IMR-90 (cell line): ENCODE data around the gene MFSD12. TPM values are rescaled to one million over a fixed set of nuclear protein-coding genes. Genes with fewer than 3 reads are reported as not detected.

ENCODE experiments used
- ATAC-seq: fragments of 200-7000 bp; cut with Tn5 transposase; 2 replicates; pipeline ENCODE4 v1.9.1; 2020; ENCODE audit warnings: low read depth, mild to moderate bottlenecking, moderate library complexity
- BruUV-seq: library from RNA; stranded (reverse); fragments of 400-500 nt; replicated peaks from 2 replicates; lab custom pipeline; 2021; lab: Mats Ljungman, UMichigan
- CTCF ChIA-PET: fragments of 300-600 bp; formaldehyde crosslinking; extraction: SDS; loops from one replicate; lab custom pipeline; 2021; ENCODE audit warnings: antibody characterized with exemption; lab: Yijun Ruan, JAX
- POLR2A ChIA-PET: fragments of 300-600 bp; sonication (Branson Sonifier 250); formaldehyde crosslinking; loops from one replicate; lab custom pipeline; 2022; ENCODE audit warnings: antibody characterized with exemption; ENCODE audit not compliant: unreplicated experiment; lab: Charles Lee
- DNase-seq: peaks from one replicate; pipeline ENCODE4 v3.0.0; 2013
- H2AFZ ChIP-seq: replicated peaks from 2 replicates; pipeline ENCODE3; 2013; ENCODE audit warnings: low read length, mild to moderate bottlenecking; ENCODE audit not compliant: poor library complexity
- H2AK5ac ChIP-seq: 2 replicates; pipeline ENCODE4 v1.6.1; 2013; ENCODE audit warnings: low read depth, low read length, inconsistent platforms
- H2AK9ac ChIP-seq: replicated peaks from 2 replicates; pipeline ENCODE3; 2013; ENCODE audit warnings: mild to moderate bottlenecking, low read depth, low read length, moderate library complexity; ENCODE audit not compliant: poor library complexity
- H2BK120ac ChIP-seq: 2 replicates; pipeline ENCODE4 v1.6.1; 2013; ENCODE audit warnings: low read depth, low read length, inconsistent platforms
- H2BK15ac ChIP-seq: 3 replicates; pipeline ENCODE4 v1.6.1; 2013; ENCODE audit warnings: low read depth, low read length, inconsistent platforms
- H2BK20ac ChIP-seq: 2 replicates; pipeline ENCODE4 v1.6.1; 2013; ENCODE audit warnings: low read depth, mild to moderate bottlenecking, inconsistent platforms, low read length, moderate library complexity
- H2BK5ac ChIP-seq: 2 replicates; pipeline ENCODE4 v1.6.1; 2013; ENCODE audit warnings: mild to moderate bottlenecking, low read depth, low read length, inconsistent platforms; ENCODE audit not compliant: poor library complexity, severe bottlenecking
- H3K14ac ChIP-seq: replicated peaks from 2 replicates; pipeline ENCODE4 v1.6.1; 2013; ENCODE audit warnings: low read depth, low read length, inconsistent platforms
- H3K18ac ChIP-seq: 2 replicates; pipeline ENCODE4 v1.6.1; 2013; ENCODE audit warnings: low read depth, low read length, control low read depth
- H3K23ac ChIP-seq: 2 replicates; pipeline ENCODE4 v1.6.1; 2013; ENCODE audit warnings: low read depth, low read length, inconsistent platforms
- H3K27ac ChIP-seq: 2 replicates; pipeline ENCODE4 v1.5.1; 2013; ENCODE audit warnings: mild to moderate bottlenecking, control low read depth, low read length; ENCODE audit not compliant: insufficient read depth
- H3K27me3 ChIP-seq: 2 replicates; pipeline ENCODE4 v1.6.1; 2013; ENCODE audit warnings: low read length; ENCODE audit not compliant: control insufficient read depth, insufficient read depth
- H3K36me3 ChIP-seq: 2 replicates; pipeline ENCODE4 v1.6.1; 2013; ENCODE audit warnings: low read length, mixed read lengths; ENCODE audit not compliant: control insufficient read depth, insufficient read depth
- H3K4ac ChIP-seq: 2 replicates; pipeline ENCODE4 v1.6.1; 2013; ENCODE audit warnings: low read depth, low read length, inconsistent platforms
- H3K4me1 ChIP-seq: 2 replicates; pipeline ENCODE4 v1.6.1; 2013; ENCODE audit warnings: low read length, mixed read lengths; ENCODE audit not compliant: control insufficient read depth, insufficient read depth
- H3K4me2 ChIP-seq: 2 replicates; pipeline ENCODE4 v1.6.1; 2013; ENCODE audit warnings: low read depth, mild to moderate bottlenecking, control low read depth, low read length, moderate library complexity
- H3K4me3 ChIP-seq: 2 replicates; pipeline ENCODE4 v1.5.1; 2013; ENCODE audit warnings: low read depth, mild to moderate bottlenecking, control low read depth, low read length, moderate library complexity; ENCODE audit not compliant: insufficient read depth
- H3K56ac ChIP-seq: 2 replicates; pipeline ENCODE4 v1.6.1; 2013; ENCODE audit warnings: low read length, inconsistent platforms; ENCODE audit not compliant: insufficient read depth; ENCODE audit errors: extremely low read depth
- H3K79me1 ChIP-seq, 2 experiments: 2 replicates each; pipeline ENCODE4 v1.6.1; 2013; ENCODE audit warnings: low read length in 2 of 2, inconsistent platforms in 1 of 2, low read depth in 1 of 2
- H3K9ac ChIP-seq: 2 replicates; pipeline ENCODE4 v1.6.1; 2013; ENCODE audit warnings: low read depth, low read length, control low read depth
- H3K9me1 ChIP-seq: 2 replicates; pipeline ENCODE4 v1.6.1; 2013; ENCODE audit warnings: low read length, inconsistent platforms; ENCODE audit not compliant: insufficient read depth
- H3K9me3 ChIP-seq: 2 replicates; pipeline ENCODE4 v1.6.1; 2013; ENCODE audit warnings: low read length; ENCODE audit not compliant: control insufficient read depth, insufficient read depth
- H4K20me1 ChIP-seq: 2 replicates; pipeline ENCODE4 v1.6.1; 2013; ENCODE audit warnings: low read length, inconsistent platforms; ENCODE audit not compliant: insufficient read depth
- H4K5ac ChIP-seq: 2 replicates; pipeline ENCODE4 v1.6.1; 2013; ENCODE audit warnings: mild to moderate bottlenecking, low read depth, low read length, control low read depth
- H4K8ac ChIP-seq, 2 experiments: 2 replicates each; pipeline ENCODE4 v1.6.1; 2013; ENCODE audit warnings: low read depth in 2 of 2, low read length in 2 of 2, control low read depth in 1 of 2, inconsistent platforms in 1 of 2
- H4K91ac ChIP-seq: 2 replicates; pipeline ENCODE4 v1.6.1; 2013; ENCODE audit warnings: low read depth, low read length, inconsistent platforms; ENCODE audit not compliant: insufficient read depth
- BHLHE40 ChIP-seq: fragments of 150-350 bp; IDR thresholded peaks from 2 replicates; pipeline ENCODE4 v1.6.1; 2016; ENCODE audit warnings: mild to moderate bottlenecking, low read depth, low read length
- CEBPB ChIP-seq: IDR thresholded peaks from 2 replicates; pipeline ENCODE4 v1.6.1; 2012; ENCODE audit warnings: low read depth, low read length, improper control_type of control experiment
- CHD1 ChIP-seq: IDR thresholded peaks from 2 replicates; pipeline ENCODE4 v1.6.1; 2012; ENCODE audit warnings: low read depth, low read length, improper control_type of control experiment
- CTCF ChIP-seq: conservative IDR thresholded peaks from 2 replicates; pipeline ENCODE4 v1.5.1; 2012; ENCODE audit warnings: mild to moderate bottlenecking, low read depth, low read length, improper control_type of control experiment
- ELK1 ChIP-seq: fragments of 150-350 bp; IDR thresholded peaks from 2 replicates; pipeline ENCODE4 v1.6.1; 2016; ENCODE audit warnings: low read depth, mild to moderate bottlenecking, low read length, moderate library complexity, borderline replicate concordance
- FOS ChIP-seq: fragments of 150-350 bp; IDR thresholded peaks from 2 replicates; pipeline ENCODE4 v1.6.1; 2016; ENCODE audit warnings: low read depth, low read length
- MAFK ChIP-seq: IDR thresholded peaks from 2 replicates; pipeline ENCODE4 v1.6.1; 2012; ENCODE audit warnings: low read depth, low read length, improper control_type of control experiment
- MAZ ChIP-seq: IDR thresholded peaks from 2 replicates; pipeline ENCODE4 v1.6.1; 2012; ENCODE audit warnings: low read depth, mild to moderate bottlenecking, low read length, improper control_type of control experiment, moderate library complexity, borderline replicate concordance
- MXI1 ChIP-seq: IDR thresholded peaks from 2 replicates; pipeline ENCODE4 v1.6.1; 2012; ENCODE audit warnings: low read depth, mild to moderate bottlenecking, low read length, moderate library complexity, borderline replicate concordance
- NFE2L2 ChIP-seq: fragments of 150-350 bp; IDR thresholded peaks from 2 replicates; pipeline ENCODE4 v1.6.1; 2016; ENCODE audit warnings: low read depth, mild to moderate bottlenecking, low read length
- POLR2A ChIP-seq: IDR thresholded peaks from 2 replicates; pipeline ENCODE4 v1.6.1; 2012; ENCODE audit warnings: mild to moderate bottlenecking, low read depth, low read length
- RAD21 ChIP-seq: IDR thresholded peaks from 2 replicates; pipeline ENCODE4 v1.6.1; 2012; ENCODE audit warnings: low read length, improper control_type of control experiment
- RCOR1 ChIP-seq: IDR thresholded peaks from 2 replicates; pipeline ENCODE4 v1.6.1; 2012; ENCODE audit warnings: mild to moderate bottlenecking, low read length, improper control_type of control experiment; ENCODE audit not compliant: insufficient replicate concordance
- RFX5 ChIP-seq: IDR thresholded peaks from 2 replicates; pipeline ENCODE4 v1.8.0; 2012; ENCODE audit warnings: low read depth, mild to moderate bottlenecking, low read length, moderate library complexity
- SMC3 ChIP-seq: fragments of 150-350 bp; IDR thresholded peaks from 2 replicates; pipeline ENCODE4 v1.6.1; 2016; ENCODE audit warnings: low read depth, mild to moderate bottlenecking, antibody characterized with exemption, low read length, moderate library complexity
- WGBS, 2 experiments: methylation state at CpG; one replicate each; pipeline versions ENCODE4 v1.1.5 to v1.1.7; 2013; ENCODE audit warnings: missing lambda C conversion rate in 2 of 2; ENCODE audit not compliant: insufficient read length in 1 of 2; ENCODE audit errors: extremely low coverage in 2 of 2; 5-methylcytosine and 5-hydroxymethylcytosine counted together
- dilution Hi-C: fragments of 300-500 bp; cut with HindIII; formaldehyde crosslinking; loops from one replicate; pipeline ENCODE4 v1.14.3; 2018; ENCODE audit warnings: low sequenced_read_pairs; ENCODE audit not compliant: unreplicated experiment
- in situ Hi-C: fragments of 300-500 bp; cut with MboI; formaldehyde crosslinking; loops from 3 replicates; pipeline ENCODE4 v1.14.3; 2019; ENCODE audit warnings: low sequenced_read_pairs, inconsistent platforms, mixed read lengths
- intact Hi-C: fragments of 100-400 bp; cut with micrococcal nuclease; formaldehyde crosslinking; loops from 2 replicates; pipeline ENCODE4 v1.10.0; 2022
- polyA plus RNA-seq, 3 experiments: library from polyadenylated mRNA; depleted of rRNA; stranded (reverse); fragments of >200 nt; gene quantifications; 2 replicates each; pipeline ENCODE4 v1.2.3, GENCODE V29; 2012; ENCODE audit warnings: low replicate concordance in 1 of 3
- total RNA-seq: library from RNA; depleted of rRNA; stranded (reverse); fragments of >200 nt; gene quantifications from 2 replicates; pipeline ENCODE4 v1.2.3, GENCODE V29; 2012
- TF ChIP-seq, protein P1 (sequence below): fragments of 150-350 bp; IDR thresholded peaks from 2 replicates; pipeline ENCODE4 v1.6.1; 2017; ENCODE audit warnings: mild to moderate bottlenecking, antibody characterized with exemption, low read length, low read depth

The MFSD12 gene
- total and polyA plus RNA-seq, 2 of the 4 experiments (the other 2 are of a cell fraction) = 20.4 to 77.2 TPM

DNA sequence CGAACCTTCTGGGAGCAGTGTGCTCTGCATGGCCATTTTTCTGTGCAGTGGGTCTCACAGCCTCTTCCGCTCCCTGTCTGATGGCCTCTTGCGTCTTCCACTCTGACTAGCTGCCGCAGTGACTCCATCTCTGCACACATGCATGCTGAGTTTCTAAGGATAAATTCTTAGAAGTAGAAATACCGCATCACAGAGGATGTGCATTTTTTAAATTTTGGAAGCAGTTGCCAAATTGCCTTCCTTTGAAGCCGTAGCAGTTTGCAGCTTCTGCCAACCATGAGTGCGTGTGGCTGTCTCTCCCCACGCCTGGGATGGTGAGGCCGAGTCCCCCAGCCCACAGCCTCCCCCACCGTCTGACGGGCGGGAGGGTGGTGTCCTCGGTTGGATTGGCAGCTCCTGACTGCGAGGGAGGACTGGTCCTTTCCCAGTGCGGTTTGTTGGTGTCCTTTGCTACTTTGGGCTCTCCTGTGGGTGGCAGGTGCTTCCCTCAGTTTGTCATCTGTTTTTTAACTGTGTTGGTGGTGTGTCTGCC is 41.4 kb downstream of the MFSD12 start:
- peaks cover 99% of the 10 kb centered on the region for H4K20me1 ChIP-seq
- no peak overlapping the region for H3K4me3 ChIP-seq
- H2BK120ac ChIP-seq = no peak overlapping the region
- H3K27ac ChIP-seq = no peak overlapping the region
- H4K8ac ChIP-seq = no peak overlapping the region
- no peak for TF ChIP-seq NFE2L2
- TF ChIP-seq RCOR1 = no peak
- TF ChIP-seq CTCF = no peak
- TF ChIP-seq, protein P1, sequence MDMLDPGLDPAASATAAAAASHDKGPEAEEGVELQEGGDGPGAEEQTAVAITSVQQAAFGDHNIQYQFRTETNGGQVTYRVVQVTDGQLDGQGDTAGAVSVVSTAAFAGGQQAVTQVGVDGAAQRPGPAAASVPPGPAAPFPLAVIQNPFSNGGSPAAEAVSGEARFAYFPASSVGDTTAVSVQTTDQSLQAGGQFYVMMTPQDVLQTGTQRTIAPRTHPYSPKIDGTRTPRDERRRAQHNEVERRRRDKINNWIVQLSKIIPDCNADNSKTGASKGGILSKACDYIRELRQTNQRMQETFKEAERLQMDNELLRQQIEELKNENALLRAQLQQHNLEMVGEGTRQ = no peak
- TF ChIP-seq RAD21 = no peak
- no peak for TF ChIP-seq ELK1
- TF ChIP-seq BHLHE40 = no peak
- no peak for TF ChIP-seq CHD1
- no peak for TF ChIP-seq FOS
- no peak for TF ChIP-seq POLR2A
- TF ChIP-seq SMC3 = no peak
- no peak for TF ChIP-seq MAFK
- TF ChIP-seq RFX5 = no peak
- no peak for TF ChIP-seq MAZ
- TF ChIP-seq CEBPB = no peak
- TF ChIP-seq MXI1 = no peak
- H2BK5ac ChIP-seq = no peak overlapping the region
- H3K9me3 ChIP-seq = no peaks in the 10 kb centered on the region
- in situ Hi-C loops = no loop called here
- no peaks in the 10 kb centered on the region for H3K27me3 ChIP-seq
- peak overlapping the region; percentile 60; the same call in 1 of the 2 replicates for H3K23ac ChIP-seq
- H2AK5ac ChIP-seq = peak overlapping the region; percentile 5; the same call in 1 of the 2 replicates
- no peak overlapping the region for H3K56ac ChIP-seq
- H2AK9ac ChIP-seq = no peak overlapping the region
- CTCF ChIA-PET = interaction anchor here (0.9 kb wide), 1 partner anchor 29 kb away, joined by 3 read pairs; no protein-coding TSS in a partner anchor
- H2BK15ac ChIP-seq = no peak overlapping the region
- H2BK20ac ChIP-seq = no peak overlapping the region
- H3K36me3 ChIP-seq = peaks cover 12% of the 10 kb centered on the region; the same call in 1 of the 2 replicates
- H4K91ac ChIP-seq = no peak overlapping the region
- peaks cover 21% of the 10 kb centered on the region; the same call in 1 of the 2 replicates for H3K9me1 ChIP-seq
- DNase-seq = peak; percentile 50
- dilution Hi-C loops = no loop called here
- no peak overlapping the region for H3K18ac ChIP-seq
- no peak overlapping the region for H4K5ac ChIP-seq
- intact Hi-C loops = no loop called here
- H3K4me2 ChIP-seq = no peak overlapping the region
- POLR2A ChIA-PET = no interaction called here
- no TSS peak for BruUV-seq
- peaks cover 9 to 95% of the 10 kb centered on the region in 2 experiments for H3K79me1 ChIP-seq
- H3K4ac ChIP-seq = no peak overlapping the region
- peak; percentile 21 for ATAC-seq
- peaks cover 13% of the 10 kb centered on the region for H3K4me1 ChIP-seq
- no peak overlapping the region for H2AFZ ChIP-seq
- 37% methylated on average over 7 of the region's 15 CpGs; no CpG with 5 or more reads in 1 of the 2 experiments for WGBS, 2 experiments
- H3K14ac ChIP-seq = no peak overlapping the region
- no peak overlapping the region for H3K9ac ChIP-seq
